SK-N-MC (cell line): ENCODE results near the gene TREM1.

Experiments used
- EZH2 ChIP-seq: fragments of 200-600 bp; sonication (generic); IDR thresholded peaks from one replicate; pipeline ENCODE4 v1.6.1; 2017; ENCODE audit warnings: antibody characterized with exemption
- POLR2AphosphoS5 ChIP-seq: IDR thresholded peaks from 2 replicates; pipeline ENCODE4 v1.6.1; 2012; ENCODE audit warnings: mild to moderate bottlenecking, low read depth, low read length, borderline replicate concordance

- TF ChIP-seq POLR2AphosphoS5 (no peak), EZH2 (no peak)
These were observed 31.8 kb upstream of the TREM1 start for GRCh38 chr6:41318261-41318653.
